GM12801 (cell line): ENCODE results near the gene MSRB3.

ENCODE experiments used
- CTCF ChIP-seq: IDR thresholded peaks from one replicate; pipeline ENCODE4 v1.5.1; 2011; ENCODE audit warnings: control low read depth; ENCODE audit not compliant: insufficient read length; ENCODE audit errors: extremely low read depth

Gene MSRB3

GRCh38 chr12:65319688-65320200, 41.3 kb downstream of the MSRB3 start:
- no peak for TF ChIP-seq CTCF

GRCh38 chr12:65323070-65323469, 44.6 kb downstream of the MSRB3 start:
- TF ChIP-seq CTCF, result no peak

- TF ChIP-seq CTCF, result no peak
Observed at GRCh38 chr12:65324056-65324455, 45.6 kb downstream of the MSRB3 start.

GRCh38 chr12:65324551-65324950, 46.1 kb downstream of the MSRB3 start:
- no peak for TF ChIP-seq CTCF

GRCh38 chr12:65325183-65325582, 46.7 kb downstream of the MSRB3 start:
- no peak for TF ChIP-seq CTCF

- no peak for TF ChIP-seq CTCF
Observed at GRCh38 chr12:65326616-65327015, 48.1 kb downstream of the MSRB3 start.

GRCh38 chr12:65327207-65328076, 49.0 kb downstream of the MSRB3 start:
- TF ChIP-seq CTCF, result no peak
